ENCODE measurements around the gene GPSM1.
"Not testable (repeated sequence)": the region's sequence is repeated elsewhere in the genome, so short reads cannot be mapped to it uniquely, and the experiment has no call there.

Gene GPSM1

DNA sequence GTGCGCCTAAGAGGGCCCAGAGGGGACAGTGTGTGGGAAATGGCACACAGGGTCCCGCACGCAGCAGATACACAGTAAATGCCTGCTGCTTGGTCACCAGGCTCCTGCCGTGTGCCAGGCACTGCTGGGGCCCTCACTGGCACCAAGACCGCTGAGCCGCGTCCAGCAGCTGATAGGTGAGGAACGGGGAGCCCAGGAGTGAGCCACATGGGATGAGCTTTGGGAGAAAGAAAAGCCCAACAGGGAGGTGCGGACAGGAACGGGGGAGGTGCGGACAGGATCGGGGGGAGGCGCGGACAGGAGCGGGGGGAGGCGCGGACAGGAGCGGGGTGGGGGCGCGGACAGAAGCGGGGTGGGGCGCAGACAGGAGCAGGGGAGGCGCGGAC lies 16.5 kb downstream of the GPSM1 start:
- DNase-seq (ENCODE audit: low read depth in 2 of 2): no peak

DNA sequence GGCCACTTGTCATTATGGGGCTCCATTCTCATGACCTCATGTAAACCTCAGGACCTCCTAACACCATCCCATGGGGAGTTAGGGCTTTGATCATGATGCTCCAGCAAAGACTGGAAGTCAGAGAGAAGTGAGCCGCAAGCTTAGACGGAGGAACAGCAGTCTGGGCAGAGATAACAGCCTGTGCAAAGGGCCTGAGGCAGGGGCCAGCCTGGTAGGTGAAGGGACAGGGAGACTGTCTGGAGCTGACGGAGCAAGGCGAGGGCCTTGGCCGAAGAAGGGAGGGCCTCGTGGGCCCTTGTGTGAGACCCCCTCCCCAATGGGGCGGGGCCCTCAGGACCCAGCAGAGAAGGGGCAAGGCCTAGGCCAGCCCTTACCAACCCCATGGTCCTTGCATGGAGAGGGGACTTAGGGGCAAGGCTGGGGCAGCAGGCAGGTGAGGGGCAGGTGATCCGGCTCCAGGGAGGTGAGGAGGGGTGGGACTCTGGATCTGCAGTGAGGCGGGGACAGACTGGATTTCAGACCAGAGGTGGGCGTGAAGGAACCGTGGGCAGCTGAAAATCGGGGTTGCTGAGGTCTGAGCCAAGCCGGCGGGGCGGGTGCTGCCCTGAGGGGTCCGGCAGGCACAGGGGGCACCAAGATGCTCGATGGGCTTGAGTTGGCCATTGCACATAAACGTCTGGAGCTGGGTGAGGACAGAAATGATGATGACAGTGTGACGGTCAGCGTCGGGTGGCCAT lies 17.4 kb downstream of the GPSM1 start:
- no peak for DNase-seq (ENCODE audit: low read depth in 2 of 2)

DNA sequence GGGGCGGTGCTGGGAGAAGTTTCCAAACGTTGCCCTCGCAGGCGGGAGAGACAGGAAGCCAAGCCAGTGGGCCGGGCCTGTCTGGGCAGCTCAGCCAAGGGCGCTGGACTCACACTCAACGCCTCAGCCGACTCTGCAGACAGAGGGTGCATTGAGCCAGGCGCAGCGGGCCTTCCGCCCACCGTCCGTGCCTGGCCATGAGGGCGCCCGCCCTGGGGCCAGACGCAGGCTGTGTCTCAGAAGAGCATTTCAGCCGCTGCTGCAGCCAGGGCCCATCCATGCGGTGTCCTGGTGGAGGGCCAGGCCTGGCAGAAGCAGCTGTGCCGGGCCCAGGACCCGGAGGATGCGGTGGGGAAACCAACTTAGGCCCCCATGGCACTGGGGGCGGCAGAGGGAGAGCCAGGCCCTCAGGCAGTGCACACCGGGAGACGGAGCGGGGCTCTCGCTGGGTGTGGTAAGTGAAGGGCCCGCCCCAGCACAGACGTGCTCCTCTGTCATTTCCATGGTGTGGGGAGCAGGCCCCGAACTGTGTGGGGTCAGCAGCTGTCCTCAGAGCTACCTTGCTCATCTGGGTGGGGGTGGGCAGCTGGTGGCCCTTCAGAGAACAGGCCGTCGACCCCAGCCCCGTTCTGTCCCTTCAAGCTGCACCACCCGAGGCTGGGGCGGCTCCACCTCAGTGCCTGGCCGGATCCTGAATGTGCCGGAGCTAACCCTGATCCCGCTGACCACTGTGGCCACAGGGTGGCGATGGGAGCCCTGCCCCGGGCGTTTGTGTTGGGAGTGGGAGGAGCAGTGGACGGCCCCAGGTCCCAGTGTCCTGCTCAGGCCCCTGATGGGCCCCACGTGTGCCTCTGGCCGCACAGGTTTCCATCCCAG lies 18.2 kb downstream of the GPSM1 start:
- DNase-seq (ENCODE audit: low read depth in 2 of 2): no peak

DNA sequence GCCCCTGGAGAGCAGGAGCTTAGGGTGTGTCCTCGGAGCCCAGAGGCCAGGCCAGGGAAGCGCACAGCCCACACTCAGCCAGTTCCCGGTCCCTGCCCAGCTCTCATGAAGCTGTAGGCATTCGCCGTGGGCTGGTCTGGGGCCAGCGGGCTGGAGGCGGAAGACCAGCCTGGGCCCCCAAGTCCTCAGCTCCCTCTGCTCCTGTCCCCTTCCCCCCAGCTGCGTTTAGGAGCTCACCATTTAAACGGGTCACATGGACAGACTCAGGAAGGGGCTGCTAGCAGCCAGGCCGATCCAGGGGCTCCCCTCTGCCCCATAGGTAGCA lies 18.8 kb downstream of the GPSM1 start:
- DNase-seq (ENCODE audit: low read depth in 2 of 2): no peak

DNA sequence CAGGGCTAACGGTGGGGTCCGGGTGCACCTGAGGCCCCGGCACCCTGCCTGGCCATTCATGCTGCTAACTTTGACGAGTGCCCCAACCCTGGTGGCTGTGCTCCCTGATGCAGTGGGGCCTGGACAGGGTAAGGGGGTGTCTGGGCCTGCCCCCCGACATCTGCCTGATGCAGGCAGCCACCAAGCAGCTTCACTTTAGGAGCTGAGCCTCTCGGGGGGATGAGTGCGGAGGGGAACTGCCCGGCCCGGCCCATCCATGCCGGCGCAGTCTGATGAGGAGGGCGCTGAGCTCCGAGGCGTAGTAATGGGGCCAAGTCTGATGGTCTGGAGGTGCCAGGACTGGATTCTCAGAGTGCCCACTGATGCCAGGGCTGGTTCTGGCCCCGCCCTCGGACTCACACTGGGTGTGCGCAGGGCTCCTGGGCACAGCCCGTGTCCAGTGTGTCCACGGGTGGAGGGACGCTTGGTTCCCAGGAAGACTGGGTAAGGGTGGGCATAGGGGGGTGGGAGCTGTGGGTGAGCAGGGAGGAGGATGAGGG lies 19.7 kb downstream of the GPSM1 start:
- DNase-seq (ENCODE audit: low read depth in 2 of 2): no peak

DNA sequence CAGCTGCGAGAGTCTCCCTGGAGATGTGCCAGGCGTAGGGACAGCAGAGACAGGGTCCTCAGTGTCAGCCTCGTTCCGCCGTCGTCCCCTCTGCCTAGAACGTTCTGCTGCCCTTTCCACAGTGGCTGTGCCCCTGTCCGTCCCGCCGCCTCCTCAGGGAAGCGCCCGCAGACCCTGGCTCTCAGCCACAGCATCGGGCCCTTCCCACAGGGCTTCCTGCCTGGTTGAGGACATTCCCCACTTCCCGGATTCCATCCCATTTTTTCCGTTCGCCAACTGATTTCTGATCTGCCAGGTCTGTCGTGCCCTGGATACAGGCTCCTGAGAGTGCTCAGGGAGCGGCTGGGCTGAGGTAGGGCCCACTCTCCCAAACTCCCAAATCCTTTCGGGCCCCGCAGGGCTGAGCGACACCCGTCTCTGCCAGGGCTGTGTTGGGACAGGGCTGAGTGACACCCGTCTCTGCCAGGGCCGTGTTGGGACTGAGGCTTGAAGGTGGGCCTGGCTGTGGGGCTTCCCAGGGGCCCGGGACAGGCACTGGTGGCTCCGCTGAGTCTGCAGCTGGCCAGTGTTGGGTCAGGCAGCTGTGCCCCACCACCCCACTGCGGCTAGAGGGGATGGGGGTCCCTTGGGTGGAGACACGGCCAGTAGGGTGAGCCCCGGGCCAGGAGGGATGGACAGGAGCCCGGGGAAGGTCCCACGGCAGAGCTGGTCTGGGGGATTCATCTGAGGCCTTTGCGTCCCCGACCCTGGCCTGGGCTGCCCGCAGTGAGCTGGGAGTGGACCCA lies 20.3 kb downstream of the GPSM1 start:
- DNase-seq (ENCODE audit: low read depth in 2 of 2): no peak

DNA sequence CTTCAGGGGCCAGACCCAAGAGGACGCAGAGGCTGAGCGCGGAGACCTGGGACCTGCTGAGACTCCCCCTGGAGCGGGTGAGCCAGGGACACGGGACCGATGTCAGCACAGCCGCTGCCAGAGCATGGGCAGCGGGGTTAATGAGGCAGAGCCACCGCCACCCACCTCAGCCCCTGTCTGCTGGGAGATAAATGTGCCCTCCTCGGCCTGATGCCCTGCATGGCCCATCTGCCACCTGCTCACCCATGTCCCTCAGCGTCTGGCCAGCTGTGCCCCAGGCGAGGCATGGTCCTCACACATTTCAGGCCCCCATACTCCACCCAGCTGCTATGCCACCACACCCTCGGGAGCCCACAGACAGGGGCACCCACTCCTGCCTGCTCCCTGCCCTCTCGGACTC lies 21.4 kb downstream of the GPSM1 start:
- no peak for DNase-seq (ENCODE audit: low read depth in 2 of 2)

DNA sequence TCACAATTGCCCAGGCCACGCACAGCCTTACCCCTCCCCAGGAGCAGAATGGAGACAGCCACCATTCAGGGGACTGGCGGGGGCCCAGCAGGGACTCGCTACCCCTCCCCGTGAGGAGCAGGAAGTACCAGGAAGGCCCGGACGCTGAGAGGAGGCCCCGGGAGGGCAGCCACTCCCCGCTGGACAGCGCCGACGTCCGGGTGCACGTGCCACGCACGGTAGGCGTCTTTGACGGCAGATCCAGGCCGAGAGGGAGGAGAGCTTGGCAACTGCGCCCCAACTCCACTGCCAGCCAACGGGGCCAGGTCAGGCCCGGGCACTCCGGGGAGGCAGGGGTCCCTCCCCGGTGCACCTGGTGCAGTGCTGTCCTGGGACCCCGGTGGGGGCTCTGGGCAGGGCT lies 22.2 kb downstream of the GPSM1 start:
- no peak for DNase-seq (ENCODE audit: low read depth in 2 of 2)

DNA sequence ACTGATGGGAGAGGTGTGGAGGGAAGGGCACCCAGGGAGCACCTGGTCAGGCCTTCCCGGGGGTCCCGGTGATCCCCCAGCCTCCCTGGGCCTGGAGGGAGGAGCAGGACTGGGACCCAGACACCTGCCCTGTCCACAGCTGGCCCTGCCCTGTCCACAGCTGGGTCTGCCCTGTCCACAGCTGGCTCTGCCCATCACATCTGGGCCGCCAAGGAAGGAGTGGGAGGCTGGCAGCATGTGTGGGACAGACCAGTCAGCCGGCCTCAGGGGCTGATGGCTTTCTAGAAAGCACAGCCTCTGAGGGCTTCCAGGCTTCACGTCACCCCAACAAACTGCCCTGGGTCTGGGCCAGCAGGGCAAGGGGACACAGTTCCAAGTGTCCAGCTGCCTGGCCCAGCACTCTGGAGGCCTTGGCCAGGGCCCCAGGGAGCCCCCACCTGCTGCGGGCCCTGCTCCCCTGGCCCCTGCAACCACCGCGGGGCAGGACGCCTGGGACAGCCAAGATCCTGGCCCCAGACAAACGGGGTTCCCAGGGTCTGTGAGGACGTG lies 24.0 kb downstream of the GPSM1 start:
- DNase-seq (ENCODE audit: low read depth in 2 of 2): no peak

DNA sequence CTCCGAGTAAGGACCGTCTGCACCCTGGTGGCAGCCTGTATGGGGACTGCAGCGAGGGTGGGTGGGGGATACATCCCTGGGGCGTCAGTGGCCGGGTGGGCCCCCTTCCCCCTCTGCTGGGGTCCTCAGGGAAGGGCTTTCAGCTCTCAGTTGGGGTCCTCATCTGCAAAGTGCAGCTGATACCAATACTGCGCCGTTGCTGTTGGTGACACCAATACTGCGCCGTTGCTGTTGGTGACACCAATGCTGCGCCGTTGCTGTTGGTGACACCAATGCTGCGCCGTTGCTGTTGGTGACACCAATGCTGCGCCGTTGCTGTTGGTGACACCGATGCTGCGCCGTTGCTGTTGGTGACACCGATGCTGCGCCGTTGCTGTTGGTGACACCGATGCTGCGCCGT lies 24.5 kb downstream of the GPSM1 start:
- DNase-seq (ENCODE audit: low read depth in 2 of 2): not testable (repeated sequence)

DNA sequence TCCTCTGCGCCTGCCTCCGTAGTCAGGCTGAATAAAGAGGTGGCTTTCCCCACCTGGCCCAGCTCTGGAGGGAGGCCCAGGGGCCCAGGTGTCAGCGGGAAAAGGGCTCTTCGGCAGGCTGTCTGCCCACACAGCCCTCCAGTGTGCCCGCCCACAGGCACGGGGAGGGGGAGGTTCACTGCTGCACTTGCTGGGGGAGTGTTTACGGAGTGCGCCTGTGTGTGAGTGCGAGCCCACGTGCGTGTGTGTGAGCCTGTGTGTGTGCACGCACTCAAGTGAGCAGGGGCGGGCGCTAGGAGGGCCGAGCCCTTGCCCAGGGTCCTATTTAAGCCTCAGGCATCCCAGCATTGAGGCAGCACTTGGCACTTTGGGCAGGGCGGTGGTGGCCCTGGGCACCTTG lies 25.3 kb downstream of the GPSM1 start:
- no peak for DNase-seq (ENCODE audit: low read depth in 2 of 2)

DNA sequence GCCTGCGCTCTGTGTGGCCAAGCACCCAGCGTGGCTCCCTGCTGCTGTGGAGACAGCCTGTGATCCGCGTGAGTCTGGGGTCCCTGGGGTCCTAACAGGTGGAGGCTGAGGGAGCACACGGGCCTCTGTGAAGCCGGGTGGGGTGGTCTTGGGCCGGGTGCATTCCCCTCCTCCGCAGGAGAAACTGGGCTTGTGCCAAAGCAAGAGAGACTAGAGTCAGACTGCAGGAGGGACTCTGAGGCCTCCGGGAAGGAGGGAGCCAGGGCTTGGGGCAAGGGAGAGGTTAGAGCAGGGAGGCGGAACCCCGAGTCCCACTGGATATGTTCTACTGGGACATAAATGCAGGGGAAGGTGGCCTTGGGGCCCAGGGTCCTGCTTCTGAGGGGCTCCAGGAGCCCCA lies 25.7 kb downstream of the GPSM1 start:
- no peak for DNase-seq (ENCODE audit: low read depth in 2 of 2)

DNA sequence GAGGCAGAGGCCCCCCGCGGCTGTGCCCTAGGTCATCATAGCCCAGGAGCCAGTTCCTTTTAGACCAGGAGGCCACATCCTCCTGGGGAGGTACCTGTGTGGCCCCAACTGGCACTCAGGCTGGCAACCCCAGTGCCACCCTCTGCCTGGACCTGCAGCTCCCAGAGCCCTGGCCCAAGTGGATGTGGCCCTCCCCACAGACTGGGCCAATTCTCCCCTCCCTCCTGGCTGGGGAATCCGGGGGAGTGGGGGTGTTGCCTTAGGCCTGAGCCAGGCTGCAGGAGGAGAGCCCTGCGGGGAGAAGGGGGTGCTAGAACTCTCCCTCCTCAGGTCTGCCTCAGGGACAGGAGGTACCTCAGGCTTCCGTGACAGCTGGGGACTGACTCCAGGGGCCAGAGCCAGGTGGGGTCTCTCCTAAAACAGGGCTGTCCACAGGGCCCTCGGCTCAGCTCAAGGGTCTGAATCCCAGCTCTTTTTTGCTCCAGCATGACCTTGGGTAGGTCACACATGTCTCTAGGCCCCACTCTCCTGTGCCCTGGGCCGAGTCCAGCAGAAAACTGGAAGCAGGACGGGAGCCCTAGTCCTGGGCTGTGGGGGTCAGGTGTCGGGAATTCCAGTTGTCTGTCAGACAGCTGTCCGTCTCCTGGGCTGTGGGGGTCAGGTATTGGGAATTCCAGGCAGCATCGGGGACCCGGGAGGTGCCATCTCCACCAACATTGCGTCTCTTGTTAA lies 26.6 kb downstream of the GPSM1 start:
- no peak for DNase-seq (ENCODE audit: low read depth in 2 of 2)

DNA sequence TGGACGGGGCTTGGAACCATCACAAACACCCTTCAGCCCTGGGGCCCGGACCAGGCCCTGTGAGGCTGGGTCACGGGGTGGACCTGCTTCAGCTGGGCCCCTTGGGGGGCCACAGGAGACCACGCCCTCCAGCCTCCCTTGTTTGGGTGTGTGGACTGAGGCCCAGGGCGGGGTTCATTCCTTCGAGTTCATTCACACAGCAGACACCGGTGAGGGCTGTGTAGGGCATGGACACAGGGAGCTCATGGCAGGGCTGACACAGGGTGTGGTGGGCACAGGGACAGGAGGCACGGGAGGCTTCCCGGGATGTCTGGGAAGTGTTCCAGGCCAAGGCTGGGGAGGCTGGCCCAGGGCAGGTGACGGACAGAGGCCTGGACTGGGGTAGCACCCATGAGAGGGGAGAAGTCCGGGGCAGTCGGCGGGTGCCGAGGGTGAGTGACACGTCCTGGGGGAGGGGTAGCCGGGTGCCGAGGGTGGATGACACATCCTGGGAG lies 27.3 kb downstream of the GPSM1 start:
- no peak for DNase-seq (ENCODE audit: low read depth in 2 of 2)

DNA sequence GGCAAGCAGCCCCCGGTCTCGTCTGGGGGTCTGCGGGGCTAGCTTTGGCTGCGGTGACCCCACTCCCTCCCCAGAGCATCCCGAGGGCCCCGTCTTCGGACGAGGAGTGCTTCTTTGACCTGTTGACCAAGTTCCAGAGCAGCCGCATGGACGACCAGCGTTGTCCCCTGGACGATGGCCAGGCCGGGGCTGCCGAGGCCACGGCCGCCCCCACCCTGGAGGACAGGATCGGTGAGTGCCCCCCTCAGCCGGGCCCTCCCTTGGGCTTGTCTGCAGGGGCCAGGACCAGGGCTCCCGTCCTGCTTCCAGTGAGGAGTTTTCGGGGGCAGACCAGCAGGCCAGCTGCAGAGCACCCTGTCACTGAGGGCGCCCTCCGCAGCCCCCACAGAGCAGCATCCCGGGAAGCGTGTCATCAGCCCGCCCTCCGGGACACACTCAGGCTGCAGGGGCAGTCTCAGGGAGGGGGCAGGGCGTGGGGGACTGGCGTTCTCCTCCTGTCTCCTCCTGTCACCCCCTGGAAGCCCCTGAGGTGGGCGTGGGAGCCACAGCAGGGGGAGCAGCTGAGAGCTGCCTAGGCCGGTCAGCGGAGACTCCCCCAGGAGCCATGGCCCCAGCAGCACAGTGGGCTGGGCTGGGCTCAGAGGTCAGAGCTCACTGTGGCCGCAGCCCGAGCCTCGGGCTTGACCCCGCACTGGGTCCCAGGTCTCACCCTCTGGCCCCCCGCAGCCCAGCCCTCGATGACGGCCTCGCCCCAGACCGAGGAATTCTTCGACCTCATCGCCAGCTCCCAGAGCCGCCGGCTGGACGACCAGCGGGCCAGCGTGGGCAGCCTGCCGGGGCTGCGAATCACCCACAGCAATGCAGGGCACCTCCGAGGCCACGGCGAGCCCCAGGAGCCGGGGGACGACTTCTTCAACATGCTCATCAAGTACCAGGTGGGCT lies 28.5 kb downstream of the GPSM1 start:
- DNase-seq (ENCODE audit: low read depth in 2 of 2): no peak

DNA sequence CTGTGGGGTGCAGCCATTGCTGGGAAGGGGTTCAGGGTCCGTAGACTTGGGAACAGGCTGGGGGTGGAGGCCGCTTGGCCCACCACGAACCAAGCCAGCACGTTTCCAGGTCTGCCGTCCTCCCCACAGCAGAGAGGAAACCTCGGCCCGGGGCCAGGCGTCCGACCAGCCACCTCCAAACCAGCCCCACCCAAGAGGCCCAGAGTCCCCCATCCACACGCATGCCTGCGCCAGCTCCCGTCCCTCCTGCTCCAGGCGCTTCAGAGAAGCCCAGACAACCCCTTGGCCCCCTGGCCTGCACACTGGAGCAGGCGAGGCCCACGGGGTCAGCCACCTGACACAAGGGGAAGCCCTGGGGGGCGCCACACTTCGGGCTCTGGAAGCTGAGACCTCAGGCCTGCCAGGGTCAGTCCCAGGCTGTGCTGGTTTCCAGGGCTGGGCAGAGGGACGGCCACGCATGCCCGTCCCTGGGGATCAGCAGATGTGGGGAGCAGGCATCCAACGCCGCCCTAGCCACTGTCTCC lies 29.9 kb downstream of the GPSM1 start:
- no peak for DNase-seq (ENCODE audit: low read depth in 2 of 2)

DNA sequence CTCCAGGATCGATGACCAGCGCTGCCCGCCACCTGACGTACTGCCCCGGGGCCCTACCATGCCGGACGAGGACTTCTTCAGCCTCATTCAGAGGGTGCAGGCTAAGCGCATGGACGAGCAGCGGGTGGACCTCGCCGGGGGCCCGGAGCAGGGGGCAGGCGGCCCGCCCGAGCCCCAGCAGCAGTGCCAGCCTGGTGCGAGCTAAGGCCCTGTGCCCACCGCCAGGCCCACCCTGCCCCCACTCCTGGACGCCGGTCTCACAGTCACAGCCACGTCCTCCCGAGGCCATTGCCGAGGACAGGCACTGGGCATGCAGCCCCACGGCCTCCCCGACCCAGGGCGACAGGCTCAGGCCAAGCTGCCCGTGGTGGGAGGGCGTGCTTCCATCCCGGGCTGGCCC lies 30.7 kb downstream of the GPSM1 start:
- no peak for DNase-seq (ENCODE audit: low read depth in 2 of 2)

DNA sequence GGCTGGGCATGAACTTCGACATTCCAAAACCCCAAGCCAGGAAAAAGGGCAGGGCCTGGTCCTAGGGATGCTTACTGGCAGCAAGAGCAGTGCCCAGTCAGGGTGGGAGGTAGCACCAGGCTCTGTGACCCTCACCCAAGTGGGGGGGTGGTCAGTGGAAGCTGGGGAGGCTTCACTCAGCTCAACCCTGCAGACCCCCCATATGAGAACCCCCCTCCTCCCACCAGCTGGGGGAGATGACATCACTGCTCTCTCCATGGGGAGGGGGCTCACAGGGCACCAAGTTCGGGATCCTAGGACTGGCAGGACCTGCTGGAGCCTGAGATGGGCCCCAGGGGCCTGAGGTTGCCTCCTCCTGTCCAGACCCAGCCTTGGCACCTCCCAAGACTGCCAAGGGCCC lies 31.5 kb downstream of the GPSM1 start:
- no peak for DNase-seq (ENCODE audit: low read depth in 2 of 2)

DNA sequence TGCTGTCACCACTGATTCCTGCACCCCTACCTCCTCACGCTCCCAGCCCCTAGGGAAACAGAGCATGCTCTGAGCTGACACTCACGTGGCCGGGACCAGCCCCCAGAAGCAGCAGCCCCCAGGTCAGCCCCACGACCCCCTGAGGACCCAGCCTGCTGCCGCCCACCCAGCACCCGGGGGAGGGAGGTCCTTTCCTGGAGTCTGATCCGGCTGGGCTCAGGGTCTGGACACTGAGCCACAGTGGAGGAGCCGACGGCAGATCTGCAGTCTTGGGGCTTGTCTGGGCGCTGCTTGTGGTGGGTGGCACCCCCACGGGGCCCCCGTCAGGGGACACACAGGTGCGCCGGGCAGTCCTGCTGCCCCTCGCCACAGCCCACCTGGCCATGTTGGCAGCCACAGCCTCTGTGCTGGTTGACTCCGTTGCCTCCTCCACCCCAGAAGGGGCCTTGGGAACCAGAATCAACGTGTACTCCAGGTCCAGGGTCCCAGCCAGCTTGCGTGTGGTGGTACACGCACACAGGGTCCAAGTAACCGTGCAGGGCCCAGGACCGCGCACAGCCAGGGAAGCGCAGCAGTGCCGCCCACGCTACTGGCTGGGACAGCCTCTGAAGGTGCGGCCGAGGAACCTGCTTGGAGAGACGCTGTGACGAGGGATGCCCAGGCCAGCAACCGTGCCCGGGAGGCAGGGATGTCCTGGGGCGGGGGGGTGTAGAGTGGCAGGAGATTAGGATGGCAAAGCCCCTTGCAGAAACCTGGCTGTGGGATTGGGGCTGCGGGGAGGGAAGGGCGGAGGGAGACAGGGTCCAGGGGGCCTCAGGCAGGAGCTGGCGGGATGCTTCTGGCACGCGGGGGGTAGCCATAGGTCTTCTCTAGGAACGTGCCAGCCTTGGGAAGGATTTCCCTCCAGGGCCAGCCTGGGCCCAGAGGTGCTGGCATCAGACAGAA lies 32.7 kb downstream of the GPSM1 start:
- no peak for DNase-seq (ENCODE audit: low read depth in 2 of 2)

All from fibroblast of skin of left quadriceps (primary cell).